ENCODE results near the gene DGKG.
A peak's percentile ranks its signal among the peaks of the same experiment; 100 is the strongest.

DGKG gene

GRCh38 chr3:186367631-186368030 is 5.6 kb upstream of the DGKG start:
- no peak for DNase-seq (ENCODE audit: low read depth)

- no peak for DNase-seq (ENCODE audit: low read depth)
Observed at GRCh38 chr3:186366206-186366605, 4.2 kb upstream of the DGKG start.

- no peak for DNase-seq (ENCODE audit: low read depth)
Observed at GRCh38 chr3:186365202-186365974, 3.4 kb upstream of the DGKG start.

GRCh38 chr3:186362988-186363387 is 954 bp upstream of the DGKG start:
- no peak for DNase-seq (ENCODE audit: low read depth)

- DNase-seq (ENCODE audit: low read depth), result no peak
Observed at GRCh38 chr3:186362537-186362842, 456 bp upstream of the DGKG start.

GRCh38 chr3:186361246-186361761 is 730 bp downstream of the DGKG start:
- DNase-seq (ENCODE audit: low read depth), result no peak

GRCh38 chr3:186360779-186361178 is 1.3 kb downstream of the DGKG start:
- no peak for DNase-seq (ENCODE audit: low read depth)

GRCh38 chr3:186359078-186359477 is 3.0 kb downstream of the DGKG start:
- DNase-seq (ENCODE audit: low read depth), result no peak

- no peak for DNase-seq (ENCODE audit: low read depth)
Observed at GRCh38 chr3:186356152-186356551, 5.9 kb downstream of the DGKG start.

- no peak for DNase-seq (ENCODE audit: low read depth)
Observed at GRCh38 chr3:186354100-186354499, 7.9 kb downstream of the DGKG start.

GRCh38 chr3:186352369-186352768 is 9.7 kb downstream of the DGKG start:
- no peak for DNase-seq (ENCODE audit: low read depth)

- DNase-seq (ENCODE audit: low read depth), result no peak
Observed at GRCh38 chr3:186342197-186342596, 19.8 kb downstream of the DGKG start.

GRCh38 chr3:186340204-186340603 is 21.8 kb downstream of the DGKG start:
- DNase-seq (ENCODE audit: low read depth), result no peak

GRCh38 chr3:186339180-186339918 is 22.7 kb downstream of the DGKG start:
- no peak for DNase-seq (ENCODE audit: low read depth)

- no peak for DNase-seq (ENCODE audit: low read depth)
Observed at GRCh38 chr3:186333256-186333655, 28.8 kb downstream of the DGKG start.

GRCh38 chr3:186330772-186331460 is 31.1 kb downstream of the DGKG start:
- DNase-seq (ENCODE audit: low read depth), result no peak

- no peak for DNase-seq (ENCODE audit: low read depth)
Observed at GRCh38 chr3:186329589-186329988, 32.4 kb downstream of the DGKG start.

GRCh38 chr3:186327912-186328487 is 34.0 kb downstream of the DGKG start:
- no peak for DNase-seq (ENCODE audit: low read depth)

- no peak for DNase-seq (ENCODE audit: low read depth)
Observed at GRCh38 chr3:186322761-186323160, 39.3 kb downstream of the DGKG start.

- DNase-seq (ENCODE audit: low read depth), result no peak
Observed at GRCh38 chr3:186321746-186322145, 40.3 kb downstream of the DGKG start.

- DNase-seq (ENCODE audit: low read depth), result peak; percentile 29
Observed at GRCh38 chr3:186320862-186321568, 41.0 kb downstream of the DGKG start.

GRCh38 chr3:186319945-186320344 is 42.1 kb downstream of the DGKG start:
- DNase-seq (ENCODE audit: low read depth), result no peak

All from amniotic epithelial cell (primary cell).